Right lung (tissue), 5 donors: ENCODE measurements around the gene CIB2. TPM values are rescaled to one million over a fixed set of nuclear protein-coding genes. Genes with fewer than 3 reads are reported as not detected.

Experiments
- DNase-seq, 2 donors: peaks; one replicate each; pipeline ENCODE4 v3.0.0-alpha.2; 2013
- polyA plus RNA-seq, 5 donors: library from polyadenylated mRNA; unstranded; fragments of 120-200 nt; gene quantifications; one replicate each; pipeline versions ENCODE4 v1.2.1 to v1.2.3, GENCODE V29; 2013; ENCODE audit warnings: inconsistent platforms in 1 of 5, low replicate concordance in 1 of 5; ENCODE audit not compliant: insufficient read length in 5 of 5, insufficient read depth in 1 of 5

CIB2 gene
- polyA plus RNA-seq, 5 donors = 21.3 to 32.5 (median 29.1) TPM

DNA sequence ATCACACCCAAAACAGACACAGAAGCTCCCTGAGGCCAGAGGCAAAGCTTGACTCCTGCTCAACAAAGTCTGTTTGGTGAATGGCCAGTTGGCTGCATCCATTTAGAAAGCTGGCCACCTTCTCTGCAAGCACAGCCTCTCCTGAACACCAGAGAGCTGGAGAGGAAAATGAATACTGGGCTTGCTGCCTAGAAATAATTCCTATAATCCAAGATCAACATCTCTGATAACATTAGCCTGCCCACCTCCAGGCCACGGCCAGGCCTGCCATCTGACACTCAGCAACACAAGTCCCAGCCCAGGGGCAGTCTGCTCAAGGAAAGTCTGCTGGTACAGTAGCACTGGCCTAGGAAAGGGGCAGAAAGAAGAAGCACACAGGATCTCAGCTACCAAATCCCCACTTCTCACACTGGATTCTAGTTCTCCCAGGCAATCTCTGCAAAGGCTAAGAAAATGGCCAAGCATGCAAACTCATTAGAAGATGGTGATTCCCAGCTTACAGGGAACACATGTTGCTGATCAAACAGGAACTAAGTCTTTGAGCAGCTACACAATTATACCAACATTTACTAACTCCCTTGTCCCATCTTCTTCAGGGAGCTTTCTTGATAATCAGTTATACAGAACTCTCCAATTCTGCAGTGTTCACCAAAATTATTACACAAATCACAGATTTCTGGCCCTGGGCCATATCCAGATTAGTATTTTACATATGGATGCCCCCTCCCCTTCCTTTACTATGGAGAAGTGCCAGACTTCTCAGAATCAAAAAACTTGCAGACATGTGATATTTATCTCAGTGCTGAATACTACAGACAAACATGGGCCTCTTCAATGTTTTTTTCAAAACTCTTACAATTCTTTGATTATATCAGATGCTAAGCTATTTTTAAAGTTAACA lies 63.7 kb downstream of the CIB2 start:
- DNase-seq = peak in 1 of 2 donors; percentile 74

DNA sequence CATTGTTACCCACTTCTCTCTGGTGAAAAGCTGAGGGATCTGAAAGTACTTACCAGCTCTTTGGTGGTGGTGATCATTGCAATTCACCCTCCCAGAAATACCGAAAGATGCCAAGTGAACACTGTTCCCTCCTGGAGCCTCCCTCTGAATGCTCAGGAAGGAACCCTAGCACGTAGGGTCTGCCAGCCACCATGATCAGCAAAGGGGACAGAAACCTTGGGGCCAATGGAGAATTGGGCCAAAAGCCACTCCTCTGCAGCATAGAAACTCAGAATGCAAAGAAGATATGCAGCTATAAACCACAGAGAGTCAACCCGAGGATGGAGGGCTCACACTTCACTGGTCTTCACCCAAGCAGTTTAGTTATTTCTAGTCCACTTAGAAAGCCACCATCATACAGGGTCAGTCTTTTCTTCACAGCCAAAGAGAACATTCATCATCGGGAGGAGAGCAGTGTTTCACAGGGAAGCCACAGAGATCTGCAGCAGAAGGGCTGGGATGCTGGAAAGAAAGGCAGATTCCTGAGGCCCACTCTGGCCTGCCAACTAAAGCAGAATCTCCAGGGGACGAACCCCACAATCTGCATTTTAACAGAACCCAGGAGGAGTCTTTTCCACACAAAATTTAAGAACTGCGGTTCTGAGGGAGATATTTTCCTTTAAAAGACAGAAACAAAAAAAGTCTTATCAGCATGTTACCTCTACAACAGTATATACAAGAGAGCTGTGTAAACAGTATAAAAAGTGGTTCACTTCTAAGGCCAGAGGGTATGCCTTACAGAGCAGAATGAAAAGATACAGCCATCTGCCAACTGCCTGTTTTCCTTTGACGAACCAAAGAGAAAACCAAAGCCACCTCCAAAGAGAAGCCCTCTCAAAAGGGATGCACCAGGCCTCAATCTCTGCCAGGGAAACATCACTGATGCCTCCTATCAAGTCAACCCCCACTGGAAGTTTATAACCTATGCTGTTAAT lies 65.0 kb downstream of the CIB2 start:
- DNase-seq = no peak

DNA sequence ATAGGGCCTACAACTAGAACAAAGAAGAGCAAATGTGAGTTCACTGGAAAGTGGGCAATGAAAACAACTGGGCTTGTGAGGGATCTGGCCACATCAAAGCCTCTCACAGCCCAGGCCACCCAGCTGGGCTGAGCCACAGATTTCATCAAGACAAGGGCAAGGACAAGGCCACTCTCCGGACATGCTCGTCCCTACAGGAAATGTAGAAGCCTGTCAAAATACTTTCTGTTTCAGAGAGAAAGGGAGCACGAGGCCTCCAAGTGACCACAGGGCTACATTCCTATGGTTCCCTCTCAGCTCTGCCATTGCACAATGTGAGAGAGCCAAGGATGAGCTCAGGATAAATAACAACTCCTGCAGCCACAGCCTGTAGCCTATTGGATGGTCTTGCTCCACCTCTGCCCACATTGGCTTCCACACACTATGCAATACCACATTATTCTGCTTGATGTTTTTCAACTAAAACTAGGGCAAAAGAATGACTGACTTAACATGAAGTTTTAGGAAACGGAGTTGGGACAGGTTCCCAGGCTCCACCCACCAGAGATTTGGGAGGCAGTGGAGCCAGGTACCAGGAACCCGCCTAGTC lies 65.9 kb downstream of the CIB2 start:
- DNase-seq = no peak

DNA sequence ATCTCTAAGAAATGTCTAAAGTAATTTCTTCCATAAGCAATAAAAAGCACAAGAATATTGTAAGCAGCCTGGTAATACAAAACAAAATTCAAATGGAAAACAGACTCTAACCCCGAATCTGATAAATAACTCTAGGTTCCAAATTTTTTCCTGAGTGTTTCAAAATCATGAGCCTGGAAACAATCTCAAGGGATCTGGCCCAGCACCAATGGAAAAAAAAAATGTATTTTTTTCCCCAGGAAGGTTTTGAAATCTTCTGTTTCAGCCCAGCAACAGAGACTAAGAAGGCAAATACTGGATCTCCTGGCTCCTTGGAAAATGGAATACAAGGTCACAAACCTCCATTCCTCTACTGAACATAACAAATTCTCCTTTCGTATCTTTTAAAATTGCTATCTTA lies 66.7 kb downstream of the CIB2 start:
- peak in 1 of 2 donors; percentile 79 for DNase-seq

DNA sequence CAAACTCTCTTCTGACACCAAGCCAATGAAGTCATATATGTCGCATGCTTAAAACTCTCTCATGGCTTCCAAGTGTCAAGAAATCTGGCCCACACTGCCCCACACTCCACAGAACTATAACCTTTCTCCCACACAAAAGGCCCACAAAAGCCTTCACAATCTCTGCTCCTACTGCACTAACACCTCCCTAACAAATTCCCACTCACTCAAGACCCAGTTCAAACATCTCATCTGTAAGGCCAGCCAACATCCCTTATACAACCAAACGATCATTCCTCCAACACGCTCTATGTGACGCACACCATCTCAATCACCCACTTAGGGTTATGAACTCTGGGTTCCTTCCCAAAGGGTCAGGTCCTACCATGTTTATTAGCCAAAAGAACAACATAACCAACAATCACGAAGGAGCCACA lies 67.3 kb downstream of the CIB2 start:
- peak in 1 of 2 donors; percentile 74 for DNase-seq

DNA sequence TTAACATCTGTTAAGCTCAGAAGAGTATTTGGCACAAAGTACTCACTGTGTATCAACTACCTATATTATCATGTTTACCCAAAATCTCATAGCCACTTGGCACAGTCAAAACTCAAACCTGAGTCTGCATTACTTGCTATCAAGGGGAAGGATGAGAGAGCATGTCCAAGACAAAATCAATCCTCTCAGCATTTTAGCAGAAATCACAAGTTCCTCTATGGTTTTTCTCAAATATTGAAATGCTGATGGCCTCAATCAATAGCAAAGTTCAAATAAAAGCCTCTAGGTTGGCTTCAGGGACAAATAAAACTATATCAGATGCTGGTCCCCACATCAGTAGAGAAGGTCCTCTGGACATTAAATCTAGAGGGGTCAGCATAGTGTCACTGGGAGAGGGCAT lies 68.0 kb downstream of the CIB2 start:
- DNase-seq = no peak

DNA sequence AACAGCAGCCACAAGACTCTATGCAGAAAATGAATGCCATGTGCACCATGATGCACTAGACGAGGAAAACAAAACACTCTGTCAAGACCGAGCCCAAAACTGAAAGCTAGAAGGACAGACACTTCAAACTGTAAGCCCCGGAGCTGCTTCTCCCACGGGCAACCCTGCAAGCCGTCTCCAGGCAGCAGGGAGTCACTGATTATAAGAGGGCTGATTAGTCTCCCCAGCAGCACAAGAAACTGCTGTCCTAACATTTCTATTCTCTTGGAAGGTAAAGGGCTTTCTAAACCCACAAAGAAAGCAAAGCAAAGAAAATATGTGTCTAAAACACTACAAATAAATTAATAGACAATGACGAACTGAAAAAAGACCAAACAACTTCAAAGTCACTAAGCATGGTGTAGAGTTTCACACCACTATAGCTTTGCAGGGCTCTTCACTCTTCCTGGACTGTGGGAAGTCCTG lies 69.2 kb downstream of the CIB2 start:
- DNase-seq = no peak

DNA sequence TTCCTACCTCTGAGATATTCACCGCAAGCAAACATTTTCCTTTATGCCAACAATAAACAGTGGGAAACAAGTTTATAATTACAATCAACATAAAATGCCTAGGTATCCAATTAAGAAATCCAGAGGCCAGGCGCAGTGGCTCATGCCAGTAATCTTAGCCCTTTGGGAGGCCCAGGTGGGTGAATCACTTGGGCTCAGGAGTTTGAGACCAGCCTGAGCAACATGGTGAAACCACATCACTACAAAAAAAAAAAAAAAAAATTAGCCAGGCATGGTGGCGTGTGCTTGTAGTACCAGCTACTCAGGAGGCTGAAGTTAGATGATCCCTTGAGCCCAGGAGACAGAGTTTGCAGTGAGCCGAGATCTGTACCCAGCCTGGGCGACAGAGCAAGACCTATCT lies 71.0 kb downstream of the CIB2 start:
- DNase-seq = no peak

DNA sequence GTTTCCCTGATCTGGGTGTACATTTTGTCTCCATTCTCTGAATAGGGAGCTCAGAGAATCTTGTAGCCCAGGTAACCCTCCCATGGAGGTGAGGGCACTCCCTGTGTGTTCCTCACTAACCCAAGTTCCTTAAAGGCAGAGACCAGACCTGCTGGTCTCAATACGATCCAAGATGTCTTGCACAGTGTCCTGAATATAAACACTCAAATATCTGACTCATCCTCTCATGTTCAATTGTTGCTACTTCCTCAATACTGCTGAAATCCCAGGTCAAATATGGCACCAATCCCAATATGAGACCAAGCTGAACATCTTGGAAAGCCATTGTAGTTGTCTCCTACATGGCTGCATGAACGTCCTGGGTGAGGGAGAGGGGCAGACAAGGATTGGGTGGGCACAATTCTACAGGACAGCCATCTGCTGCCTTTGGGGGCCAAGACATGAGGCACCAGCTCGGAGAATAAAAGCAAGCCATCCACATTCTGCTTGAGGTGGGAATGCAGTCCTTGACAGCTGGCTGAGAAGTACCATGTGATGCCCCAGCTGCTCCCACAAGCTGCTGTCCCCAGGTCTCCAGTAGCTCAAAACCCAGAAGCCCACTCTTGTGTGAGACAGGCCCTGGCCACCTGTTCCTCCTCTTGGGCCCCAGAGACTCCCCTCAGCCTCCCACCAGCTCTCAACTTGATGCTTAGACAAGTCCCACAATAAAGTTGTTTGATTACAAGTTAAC lies 72.0 kb downstream of the CIB2 start:
- DNase-seq = no peak

DNA sequence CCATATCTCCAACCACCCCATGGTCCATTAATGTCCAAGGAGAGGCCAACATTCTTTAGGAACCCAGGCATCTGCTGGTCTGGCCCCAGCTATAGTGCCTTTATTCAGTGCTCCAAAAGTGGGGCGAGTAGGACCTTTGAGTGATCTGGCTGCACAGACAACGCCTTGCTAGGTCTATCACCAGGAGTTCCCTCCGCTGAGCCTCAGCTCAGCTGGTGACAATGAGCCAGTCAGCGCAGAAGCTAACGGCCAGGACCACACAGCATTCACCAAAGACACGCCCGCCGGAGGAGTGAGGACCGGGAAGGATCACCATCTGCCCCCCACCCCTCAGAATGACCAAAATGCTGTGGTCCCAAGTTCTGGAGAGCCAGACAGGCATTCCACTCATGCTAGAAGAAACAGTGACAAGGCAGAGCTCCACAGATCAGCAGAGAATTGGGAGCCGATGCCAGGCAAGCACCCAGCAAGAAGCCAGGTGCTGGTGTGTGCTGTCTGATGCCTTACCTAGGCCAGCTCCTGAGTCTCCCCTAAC lies 72.8 kb downstream of the CIB2 start:
- no peak for DNase-seq

DNA sequence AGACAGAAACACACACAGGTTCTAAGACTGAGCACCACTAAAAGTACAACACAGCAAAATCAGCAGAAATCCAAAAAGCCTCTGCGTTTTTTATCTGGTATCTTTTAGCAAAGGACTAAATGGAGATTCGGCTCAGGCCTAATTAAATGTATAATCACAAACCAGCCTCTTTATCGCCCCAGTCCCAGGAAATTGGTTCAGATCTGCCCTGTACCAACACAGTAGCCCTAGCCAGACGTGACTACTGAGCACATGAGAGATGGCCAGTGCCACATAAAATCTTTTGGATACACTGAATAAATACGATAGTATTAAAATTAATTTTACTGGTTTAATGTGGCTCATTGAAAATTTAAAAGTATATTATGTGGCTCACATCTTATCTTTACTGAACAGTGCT lies 73.4 kb downstream of the CIB2 start:
- DNase-seq = no peak

DNA sequence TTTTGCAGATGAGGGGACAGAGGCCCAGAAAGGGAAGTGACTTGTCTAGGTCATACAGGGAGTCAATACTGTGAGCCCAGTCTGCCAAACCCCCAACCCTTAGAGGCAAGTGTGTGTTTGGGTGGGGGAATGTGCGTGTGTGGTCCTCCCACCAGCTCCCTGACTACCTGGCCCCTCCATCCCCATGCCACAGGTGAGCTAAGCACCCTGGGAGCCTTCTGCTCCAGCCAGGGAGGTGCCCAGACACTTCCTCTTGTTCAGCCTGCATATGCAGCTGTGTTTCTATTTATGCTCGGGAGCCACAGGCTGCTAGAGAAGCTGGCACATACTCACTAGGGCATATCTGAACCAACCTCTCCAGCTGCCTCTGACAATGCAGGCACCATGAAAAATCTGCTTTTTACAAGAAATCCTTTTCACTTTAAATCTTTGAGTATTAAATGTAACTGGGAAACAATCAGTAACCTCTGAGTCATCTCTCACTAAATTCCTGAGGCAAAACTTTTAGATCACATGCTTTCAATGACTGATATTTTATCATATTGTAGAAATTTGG lies 74.5 kb downstream of the CIB2 start:
- DNase-seq = no peak

DNA sequence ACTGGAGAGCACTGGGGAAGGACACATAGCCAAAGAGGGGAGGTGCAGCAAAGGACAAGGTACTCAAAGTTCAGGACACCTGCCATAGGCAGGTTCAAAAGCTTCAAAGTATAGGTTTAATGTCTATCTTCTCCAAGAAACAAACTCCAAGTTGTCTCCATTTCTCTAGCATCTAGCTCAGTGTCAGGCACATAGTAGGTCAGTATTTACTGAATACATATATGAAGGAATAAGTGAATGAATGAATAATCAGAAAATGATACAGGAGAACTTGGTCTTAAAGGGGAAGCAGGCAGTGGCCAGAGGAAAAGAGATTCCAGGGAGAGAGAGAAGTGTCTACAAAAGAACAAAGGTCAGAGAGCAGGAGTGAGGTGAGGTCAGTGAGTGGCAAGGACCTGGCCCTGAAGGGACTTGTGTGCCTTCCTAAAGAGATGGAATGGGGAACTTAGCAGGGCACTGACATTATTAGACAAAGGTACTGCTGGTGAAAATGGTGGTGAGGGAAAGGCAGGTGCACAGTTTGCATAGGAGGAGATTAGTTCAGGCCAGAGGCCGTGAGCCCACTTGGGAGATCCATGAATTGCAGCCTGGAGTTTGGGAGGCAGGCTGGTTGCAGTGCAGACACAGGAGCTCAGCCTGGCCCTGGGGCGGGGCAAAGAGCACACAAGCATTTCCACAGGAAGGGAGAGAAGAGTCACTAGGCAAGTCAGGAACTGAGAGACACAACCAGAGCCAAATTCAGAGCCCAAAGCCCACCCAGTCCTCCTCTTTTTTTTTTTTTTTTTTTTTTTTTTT lies 75.1 kb downstream of the CIB2 start:
- DNase-seq = no peak

DNA sequence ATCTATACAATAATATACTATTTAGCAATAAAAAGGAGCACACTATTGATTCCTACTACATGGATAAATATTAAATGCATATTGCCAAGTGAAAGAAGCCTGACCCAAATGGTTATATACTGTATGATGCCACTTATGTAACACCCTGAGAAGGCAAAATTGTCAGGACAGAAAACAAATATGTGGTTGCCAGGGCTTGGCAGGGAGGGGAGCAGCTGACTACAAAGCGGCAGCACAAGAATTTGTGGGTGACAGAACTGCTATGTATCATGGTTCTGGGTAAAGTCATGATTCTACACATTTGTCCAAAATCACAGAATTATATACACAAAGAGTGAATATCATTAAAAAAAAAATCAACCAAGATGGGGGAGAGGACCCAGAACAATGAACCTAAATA lies 76.3 kb downstream of the CIB2 start:
- DNase-seq = no peak

Other genes with a start within 250 kb of the CIB2 start
- gene TBC1D2B, start 53.7 kb downstream of the CIB2 start, polyA plus RNA-seq = 10 to 100 TPM; 39.5 to 48.7 (median 40.9) TPM
- under 1 TPM; 0.36 to 0.90 (median 0.48) TPM for gene SH2D7, start 38.9 kb downstream of the CIB2 start, polyA plus RNA-seq
- gene IDH3A, start 17.9 kb upstream of the CIB2 start, polyA plus RNA-seq = 10 to 100 TPM; 35.0 to 47.6 (median 44.0) TPM
- 1 to 10 TPM in 1 of 5 donors, under 1 TPM in 4; 0.51 to 1.2 (median 0.82) TPM for gene ACSBG1, start 103.1 kb upstream of the CIB2 start, polyA plus RNA-seq
- gene DNAJA4, start 133.1 kb upstream of the CIB2 start, polyA plus RNA-seq = 10 to 100 TPM; 33.8 to 48.0 (median 39.5) TPM
- 100 to 1,000 TPM in 4 of 5 donors, 10 to 100 TPM in 1; 97.0 to 123 (median 114) TPM for gene SKIC8, start 168.2 kb upstream of the CIB2 start, polyA plus RNA-seq
- 1 to 10 TPM in 1 of 5 donors, under 1 TPM in 3, not detected in 1; 0.47 to 2.6 (median 0.75) TPM for gene CRABP1, start 208.9 kb upstream of the CIB2 start, polyA plus RNA-seq